Measurements from ENCODE around the gene CARS1. TPM values are rescaled to one million over a fixed set of nuclear protein-coding genes. Genes with fewer than 3 reads are reported as not detected.

CARS1 gene
- polyA plus RNA-seq, 2 donors: 22.8 to 29.0 TPM

GRCh38 chr11:3042496-3043314 is 14.5 kb downstream of the CARS1 start:
- Histone ChIP-seq H3K27ac (ENCODE audit: low read depth in 2 of 2, low read length in 1 of 2) (no peak overlapping the region), H3K4me1 (ENCODE audit: control insufficient read depth in 2 of 2, insufficient read depth in 2 of 2, low read length in 1 of 2) (peaks cover 2 to 12% of the 10 kb centered on the region in 2 donors)
- WGBS, 2 donors: 76% methylated on average over 11 of the region's 11 CpGs

GRCh38 chr11:3041699-3042441 is 15.4 kb downstream of the CARS1 start:
- Histone ChIP-seq H3K27me3 (ENCODE audit: control insufficient read depth in 1 of 2, insufficient read depth in 2 of 2, low read length in 2 of 2) (no peaks in the 10 kb centered on the region), H3K4me1 (ENCODE audit: control insufficient read depth in 2 of 2, insufficient read depth in 2 of 2, low read length in 1 of 2) (peaks cover 2 to 12% of the 10 kb centered on the region in 2 donors), H3K4me3 (ENCODE audit: low read depth in 1 of 2, low read length in 2 of 2) (no peak overlapping the region), H3K36me3 (ENCODE audit: control insufficient read depth in 2 of 2, insufficient read depth in 2 of 2, low read length in 1 of 2) (peaks cover 9 to 49% of the 10 kb centered on the region in 2 donors), H3K27ac (ENCODE audit: low read depth in 2 of 2, low read length in 1 of 2) (no peak overlapping the region), H3K9me3 (ENCODE audit: control insufficient read depth in 2 of 2, insufficient read depth in 1 of 2, low read depth in 1 of 2, low read length in 1 of 2) (no peaks in the 10 kb centered on the region)
- 78 to 79% methylated on average over 17 of the region's 17 CpGs for WGBS, 2 donors

More at GRCh38 chr11:3042496-3043314, 14.5 kb downstream of the CARS1 start:
- no peak overlapping the region for H3K4me3 ChIP-seq (ENCODE audit: low read depth in 1 of 2, low read length in 2 of 2)
- H3K36me3 ChIP-seq (ENCODE audit: control insufficient read depth in 2 of 2, insufficient read depth in 2 of 2, low read length in 1 of 2): peaks cover 7 to 42% of the 10 kb centered on the region in 2 donors
- no peaks in the 10 kb centered on the region for H3K27me3 ChIP-seq (ENCODE audit: control insufficient read depth in 1 of 2, insufficient read depth in 2 of 2, low read length in 2 of 2)
- H3K9me3 ChIP-seq (ENCODE audit: control insufficient read depth in 2 of 2, insufficient read depth in 1 of 2, low read depth in 1 of 2, low read length in 1 of 2): no peaks in the 10 kb centered on the region

- Histone ChIP-seq H3K4me3 (ENCODE audit: low read depth in 1 of 2, low read length in 2 of 2) (no peak overlapping the region), H3K9me3 (ENCODE audit: control insufficient read depth in 2 of 2, insufficient read depth in 1 of 2, low read depth in 1 of 2, low read length in 1 of 2) (no peaks in the 10 kb centered on the region), H3K27ac (ENCODE audit: low read depth in 2 of 2, low read length in 1 of 2) (no peak overlapping the region), H3K27me3 (ENCODE audit: control insufficient read depth in 1 of 2, insufficient read depth in 2 of 2, low read length in 2 of 2) (no peaks in the 10 kb centered on the region), H3K4me1 (ENCODE audit: control insufficient read depth in 2 of 2, insufficient read depth in 2 of 2, low read length in 1 of 2) (peaks cover 2 to 12% of the 10 kb centered on the region in 2 donors), H3K36me3 (ENCODE audit: control insufficient read depth in 2 of 2, insufficient read depth in 2 of 2, low read length in 1 of 2) (peaks cover 12 to 51% of the 10 kb centered on the region in 2 donors)
- 93 to 95% methylated on average over 9 of the region's 9 CpGs for WGBS, 2 donors
Measured at GRCh38 chr11:3040881-3041280, 16.3 kb downstream of the CARS1 start.

- WGBS, 2 donors: 84 to 88% methylated on average over 12 of the region's 12 CpGs
- peaks cover 2 to 8% of the 10 kb centered on the region in 2 donors for H3K4me1 ChIP-seq (ENCODE audit: control insufficient read depth in 2 of 2, insufficient read depth in 2 of 2, low read length in 1 of 2)
- no peaks in the 10 kb centered on the region for H3K27me3 ChIP-seq (ENCODE audit: control insufficient read depth in 1 of 2, insufficient read depth in 2 of 2, low read length in 2 of 2)
- H3K27ac ChIP-seq (ENCODE audit: low read depth in 2 of 2, low read length in 1 of 2): peak overlapping the region in 1 of 2 donors; percentile 51
- H3K9me3 ChIP-seq (ENCODE audit: control insufficient read depth in 2 of 2, insufficient read depth in 1 of 2, low read depth in 1 of 2, low read length in 1 of 2): no peaks in the 10 kb centered on the region
- H3K4me3 ChIP-seq (ENCODE audit: low read depth in 1 of 2, low read length in 2 of 2): no peak overlapping the region
- H3K36me3 ChIP-seq (ENCODE audit: control insufficient read depth in 2 of 2, insufficient read depth in 2 of 2, low read length in 1 of 2): peaks cover 15 to 46% of the 10 kb centered on the region in 2 donors
Measured at GRCh38 chr11:3037945-3038271, 19.3 kb downstream of the CARS1 start.

GRCh38 chr11:3037040-3037944 is 19.9 kb downstream of the CARS1 start:
- peak overlapping the region in 1 of 2 donors; percentile 51 for H3K27ac ChIP-seq (ENCODE audit: low read depth in 2 of 2, low read length in 1 of 2)
- peaks cover 15 to 49% of the 10 kb centered on the region in 2 donors for H3K36me3 ChIP-seq (ENCODE audit: control insufficient read depth in 2 of 2, insufficient read depth in 2 of 2, low read length in 1 of 2)
- no peaks in the 10 kb centered on the region for H3K9me3 ChIP-seq (ENCODE audit: control insufficient read depth in 2 of 2, insufficient read depth in 1 of 2, low read depth in 1 of 2, low read length in 1 of 2)
- peaks cover 2 to 8% of the 10 kb centered on the region in 2 donors for H3K4me1 ChIP-seq (ENCODE audit: control insufficient read depth in 2 of 2, insufficient read depth in 2 of 2, low read length in 1 of 2)
- no peak overlapping the region for H3K4me3 ChIP-seq (ENCODE audit: low read depth in 1 of 2, low read length in 2 of 2)
- H3K27me3 ChIP-seq (ENCODE audit: control insufficient read depth in 1 of 2, insufficient read depth in 2 of 2, low read length in 2 of 2): no peaks in the 10 kb centered on the region
- WGBS, 2 donors: 55 to 59% methylated on average over 24 of the region's 24 CpGs

- H3K4me3 ChIP-seq (ENCODE audit: low read depth in 1 of 2, low read length in 2 of 2): no peak overlapping the region
- WGBS, 2 donors: 78 to 83% methylated on average over 5 of the region's 5 CpGs
- no peaks in the 10 kb centered on the region for H3K27me3 ChIP-seq (ENCODE audit: control insufficient read depth in 1 of 2, insufficient read depth in 2 of 2, low read length in 2 of 2)
- no peaks in the 10 kb centered on the region for H3K9me3 ChIP-seq (ENCODE audit: control insufficient read depth in 2 of 2, insufficient read depth in 1 of 2, low read depth in 1 of 2, low read length in 1 of 2)
- no peak overlapping the region for H3K27ac ChIP-seq (ENCODE audit: low read depth in 2 of 2, low read length in 1 of 2)
- H3K36me3 ChIP-seq (ENCODE audit: control insufficient read depth in 2 of 2, insufficient read depth in 2 of 2, low read length in 1 of 2): peaks cover 15 to 45% of the 10 kb centered on the region in 2 donors
- H3K4me1 ChIP-seq (ENCODE audit: control insufficient read depth in 2 of 2, insufficient read depth in 2 of 2, low read length in 1 of 2): peaks cover 2 to 3% of the 10 kb centered on the region in 2 donors
Measured at GRCh38 chr11:3036419-3036818, 20.8 kb downstream of the CARS1 start.

- Histone ChIP-seq H3K27me3 (ENCODE audit: control insufficient read depth in 1 of 2, insufficient read depth in 2 of 2, low read length in 2 of 2) (no peaks in the 10 kb centered on the region), H3K4me3 (ENCODE audit: low read depth in 1 of 2, low read length in 2 of 2) (no peak overlapping the region), H3K9me3 (ENCODE audit: control insufficient read depth in 2 of 2, insufficient read depth in 1 of 2, low read depth in 1 of 2, low read length in 1 of 2) (no peaks in the 10 kb centered on the region), H3K36me3 (ENCODE audit: control insufficient read depth in 2 of 2, insufficient read depth in 2 of 2, low read length in 1 of 2) (peaks cover 15 to 42% of the 10 kb centered on the region in 2 donors), H3K4me1 (ENCODE audit: control insufficient read depth in 2 of 2, insufficient read depth in 2 of 2, low read length in 1 of 2) (peaks cover 2 to 3% of the 10 kb centered on the region in 2 donors), H3K27ac (ENCODE audit: low read depth in 2 of 2, low read length in 1 of 2) (no peak overlapping the region)
Measured at GRCh38 chr11:3035333-3035732, 21.9 kb downstream of the CARS1 start.

GRCh38 chr11:3030289-3031070 is 26.7 kb downstream of the CARS1 start:
- H3K27ac ChIP-seq (ENCODE audit: low read depth in 2 of 2, low read length in 1 of 2): no peak overlapping the region
- H3K27me3 ChIP-seq (ENCODE audit: control insufficient read depth in 1 of 2, insufficient read depth in 2 of 2, low read length in 2 of 2): no peaks in the 10 kb centered on the region
- 72 to 77% methylated on average over 18 of the region's 18 CpGs for WGBS, 2 donors
- H3K9me3 ChIP-seq (ENCODE audit: control insufficient read depth in 2 of 2, insufficient read depth in 1 of 2, low read depth in 1 of 2, low read length in 1 of 2): no peaks in the 10 kb centered on the region
- H3K36me3 ChIP-seq (ENCODE audit: control insufficient read depth in 2 of 2, insufficient read depth in 2 of 2, low read length in 1 of 2): peaks cover 13 to 44% of the 10 kb centered on the region in 2 donors
- peaks cover 0 to 3% of the 10 kb centered on the region in 2 donors for H3K4me1 ChIP-seq (ENCODE audit: control insufficient read depth in 2 of 2, insufficient read depth in 2 of 2, low read length in 1 of 2)
- no peak overlapping the region for H3K4me3 ChIP-seq (ENCODE audit: low read depth in 1 of 2, low read length in 2 of 2)
